Muscle of leg (tissue), 11 donors: ENCODE data around the gene BEST2. TPM values are rescaled to one million over a fixed set of nuclear protein-coding genes. Genes with fewer than 3 reads are reported as not detected.
A peak's percentile ranks its signal among the peaks of the same experiment; 100 is the strongest.

Experiments
- DNase-seq: peaks from one replicate; pipeline ENCODE4 v3.0.0; 2013
- H3K27ac ChIP-seq: one replicate; pipeline ENCODE4 v1.5.1; 2013; ENCODE audit warnings: mild to moderate bottlenecking, low read length, control low read depth
- H3K27me3 ChIP-seq: one replicate; pipeline ENCODE4 v1.6.1; 2013; ENCODE audit warnings: low read length; ENCODE audit not compliant: control insufficient read depth, insufficient read depth
- H3K36me3 ChIP-seq: one replicate; pipeline ENCODE4 v1.6.1; 2013; ENCODE audit warnings: low read length; ENCODE audit not compliant: control insufficient read depth, insufficient read depth
- H3K4me1 ChIP-seq: one replicate; pipeline ENCODE4 v1.6.1; 2013; ENCODE audit warnings: low read length; ENCODE audit not compliant: control insufficient read depth, insufficient read depth
- H3K4me3 ChIP-seq: one replicate; pipeline ENCODE4 v1.5.1; 2013; ENCODE audit warnings: low read length, control low read depth
- H3K9me3 ChIP-seq: replicated peaks from 2 replicates; pipeline ENCODE4 v1.6.1; 2013; ENCODE audit warnings: low read depth, low read length; ENCODE audit not compliant: control insufficient read depth
- WGBS: methylation state at CpG from one replicate; pipeline ENCODE4 v1.1.5; 2013; ENCODE audit warnings: missing lambda C conversion rate; ENCODE audit not compliant: insufficient coverage; 5-methylcytosine and 5-hydroxymethylcytosine counted together
- polyA plus RNA-seq, 8 donors: library from polyadenylated mRNA; unstranded; fragments of 120-200 nt; gene quantifications; one replicate each; pipeline versions ENCODE4 v1.2.1 to v1.2.3, GENCODE V29; 2013; ENCODE audit warnings: inconsistent platforms in 1 of 8, low replicate concordance in 1 of 8; ENCODE audit not compliant: insufficient read length in 8 of 8, insufficient read depth in 1 of 8
- total RNA-seq: library from RNA; stranded (reverse); fragments of 120-200 nt; gene quantifications from one replicate; pipeline ENCODE4 v1.2.4, GENCODE V29; 2013

Gene BEST2
- total and polyA plus RNA-seq, 9 donors: 0.13 to 0.16 TPM; not detected in 7

DNA sequence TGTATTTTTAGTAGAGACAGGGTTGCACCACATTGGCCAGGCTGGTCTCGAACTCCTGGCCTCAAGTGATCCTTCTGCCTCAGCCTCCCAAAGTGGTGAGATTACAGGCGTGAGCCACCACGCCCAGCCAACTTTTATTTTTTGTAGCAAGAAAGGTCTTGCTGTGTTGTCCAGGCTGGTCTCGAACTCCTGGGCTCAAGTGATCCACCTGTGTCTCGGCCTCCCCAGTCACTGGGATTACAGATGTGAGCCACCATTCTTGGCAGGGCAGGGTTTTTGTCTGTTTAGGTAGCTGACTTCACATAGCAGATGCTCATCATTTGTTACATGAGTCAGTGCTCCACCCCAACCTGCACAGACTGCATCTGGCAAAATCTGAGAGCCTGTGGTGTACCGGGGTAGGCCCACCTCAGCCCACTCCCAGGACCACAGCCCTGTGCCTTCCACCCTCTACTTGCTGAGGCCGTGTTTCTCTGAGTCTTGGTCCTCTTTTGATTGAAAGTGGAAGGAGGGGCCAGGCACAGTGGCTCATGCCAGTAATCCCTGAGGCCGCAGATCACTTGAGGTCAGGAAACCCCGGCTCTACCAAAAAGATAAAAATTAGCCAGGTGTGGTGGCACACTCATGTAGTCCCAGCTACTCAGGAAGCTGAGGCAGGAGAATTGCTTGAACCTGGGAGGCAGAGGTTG, 23.7 kb upstream of the BEST2 start:
- Histone ChIP-seq H3K27ac (no peak overlapping the region), H3K4me3 (no peak overlapping the region), H3K36me3 (peaks cover 40% of the 10 kb centered on the region), H3K4me1 (peaks cover 22% of the 10 kb centered on the region), H3K9me3 (no peaks in the 10 kb centered on the region), H3K27me3 (no peaks in the 10 kb centered on the region)
- DNase-seq: no peak
- WGBS: 93% methylated on average over 7 of the region's 9 CpGs

DNA sequence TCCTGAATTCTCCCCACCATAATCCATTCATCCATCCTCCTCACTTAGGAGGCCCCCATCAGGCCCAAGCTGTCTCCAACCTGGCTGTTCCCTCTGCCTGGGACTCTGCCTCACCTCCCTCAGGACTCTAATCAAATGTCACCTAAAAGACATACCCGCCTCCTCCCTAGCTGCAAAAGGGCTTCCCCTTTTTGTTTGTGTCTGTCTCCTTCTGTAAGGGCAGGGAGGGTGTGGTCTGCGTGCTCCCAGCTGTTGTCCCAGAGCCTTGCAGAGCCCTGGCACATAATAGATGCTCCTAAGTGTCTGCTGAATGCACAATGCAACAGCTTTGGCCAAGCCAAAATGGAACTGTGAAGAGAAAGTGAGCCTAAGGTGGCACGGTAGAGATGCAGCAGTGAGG, 21.5 kb upstream of the BEST2 start:
- no peak for DNase-seq
- peaks cover 18% of the 10 kb centered on the region for H3K4me1 ChIP-seq
- no peak overlapping the region for H3K4me3 ChIP-seq
- H3K27me3 ChIP-seq: no peaks in the 10 kb centered on the region
- peaks cover 40% of the 10 kb centered on the region for H3K36me3 ChIP-seq
- H3K27ac ChIP-seq: no peak overlapping the region
- WGBS: 80% methylated on average over 2 of the region's 3 CpGs
- H3K9me3 ChIP-seq: no peaks in the 10 kb centered on the region

DNA sequence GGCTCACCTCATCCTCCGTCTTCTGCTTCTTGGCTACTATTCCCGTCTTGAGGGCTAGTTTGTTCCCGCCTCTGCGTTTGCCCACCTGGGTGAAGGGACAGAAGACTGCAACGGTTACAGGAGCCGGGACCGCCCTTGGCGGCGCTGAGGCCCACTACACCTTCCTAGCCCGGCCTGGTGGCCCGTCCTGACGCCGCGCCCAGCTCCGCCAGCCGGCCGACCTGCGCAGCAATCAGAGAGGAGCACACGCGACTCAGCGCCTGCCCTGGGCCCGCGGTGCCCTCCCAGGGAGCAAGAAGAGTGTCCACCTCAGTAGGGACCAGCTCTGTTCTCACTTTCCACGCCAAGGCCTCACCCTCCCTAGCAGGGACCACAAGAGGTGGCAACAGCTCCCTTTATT, 20.3 kb upstream of the BEST2 start:
- Histone ChIP-seq H3K4me3 (no peak overlapping the region), H3K27me3 (no peaks in the 10 kb centered on the region), H3K4me1 (peaks cover 20% of the 10 kb centered on the region), H3K9me3 (no peaks in the 10 kb centered on the region), H3K27ac (no peak overlapping the region), H3K36me3 (peaks cover 40% of the 10 kb centered on the region)
- WGBS: 91% methylated on average over 23 of the region's 24 CpGs
- no peak for DNase-seq

DNA sequence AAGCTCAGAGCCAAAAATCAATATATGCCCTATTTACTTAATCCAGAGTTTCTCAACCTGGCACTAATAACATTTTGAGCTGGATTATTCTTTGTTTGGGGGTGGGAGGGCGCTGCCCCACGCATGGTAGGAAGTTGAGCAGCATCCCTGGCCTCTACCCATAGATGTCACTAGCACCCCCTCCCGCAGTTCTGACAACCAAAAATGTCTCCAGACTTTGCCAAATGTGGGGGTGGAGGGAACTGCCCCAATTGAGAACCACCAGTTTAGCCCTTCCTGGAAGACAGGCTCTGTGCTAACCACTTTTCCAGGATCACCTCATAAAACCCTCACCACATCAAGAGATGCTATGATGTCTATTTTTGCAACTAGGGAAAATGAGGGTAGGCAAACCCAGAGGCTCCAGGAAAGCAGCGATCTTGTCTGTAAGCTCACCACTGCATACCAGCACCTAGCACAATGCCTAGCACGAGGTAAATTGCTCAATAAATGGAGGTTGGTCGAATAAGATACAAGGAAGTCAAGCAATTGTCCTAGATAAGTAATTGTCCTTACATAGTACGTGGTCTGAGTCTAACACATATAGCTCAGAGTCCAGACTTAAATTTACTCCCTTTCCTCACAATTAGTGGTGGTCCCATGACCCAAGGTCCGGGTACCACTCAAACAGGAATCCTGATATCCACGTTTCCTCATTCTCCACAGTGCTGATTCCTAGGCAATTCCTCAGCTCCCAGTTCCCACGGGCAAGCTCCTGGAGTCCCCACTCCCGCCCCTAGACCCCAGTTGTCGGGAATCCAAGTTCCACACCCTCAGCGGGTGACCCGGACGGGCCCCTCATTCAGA, 18.0 kb upstream of the BEST2 start:
- no peaks in the 10 kb centered on the region for H3K27me3 ChIP-seq
- 0% methylated on average over 8 of the region's 15 CpGs for WGBS
- H3K9me3 ChIP-seq: no peaks in the 10 kb centered on the region
- DNase-seq: peak; percentile 51
- H3K27ac ChIP-seq: peak overlapping the region; percentile 62
- peak overlapping the region; percentile 55 for H3K4me3 ChIP-seq
- peaks cover 36% of the 10 kb centered on the region for H3K36me3 ChIP-seq
- H3K4me1 ChIP-seq: peaks cover 36% of the 10 kb centered on the region

DNA sequence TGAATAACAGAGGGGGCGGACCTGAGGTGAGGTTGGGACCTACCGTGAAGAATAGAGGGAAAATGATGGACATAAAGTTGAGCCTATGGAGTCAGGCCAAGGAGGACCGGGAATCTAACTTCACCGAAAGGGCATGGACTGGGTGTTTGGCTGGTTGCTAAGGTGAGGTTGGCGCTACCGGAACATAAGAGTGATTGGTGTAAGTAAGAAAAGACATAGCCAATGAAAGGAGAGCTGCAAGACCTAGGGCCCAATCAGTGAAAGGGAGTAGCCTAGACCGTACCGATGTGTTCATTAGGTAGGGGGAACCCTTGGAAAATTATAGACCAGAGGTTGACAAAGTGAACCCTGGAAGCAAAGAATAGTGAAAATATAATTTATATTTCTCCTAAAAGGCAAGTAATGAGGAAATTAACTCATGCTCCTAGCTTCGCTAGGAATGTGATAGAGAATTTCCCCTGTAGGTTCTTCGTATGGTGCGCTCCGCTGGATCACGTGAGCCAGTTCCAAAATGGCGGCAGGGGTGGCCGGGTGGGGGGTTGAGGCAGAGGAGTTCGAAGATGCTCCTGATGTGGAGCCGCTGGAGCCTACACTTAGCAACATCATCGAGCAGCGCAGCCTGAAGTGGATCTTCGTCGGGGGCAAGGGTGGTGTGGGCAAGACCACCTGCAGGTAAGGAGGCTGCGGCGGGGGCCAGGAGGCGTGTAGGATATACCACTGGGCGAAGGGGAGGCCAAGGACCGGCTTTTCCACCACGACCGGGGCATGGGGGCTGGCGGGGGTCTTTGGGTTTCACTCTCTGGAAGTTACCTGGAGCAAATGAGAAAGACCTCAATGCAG, 14.4 kb upstream of the BEST2 start, which contains the start of gene GET3:
Gene GET3, plus strand, starts transcription at position 503 of the 840 bp plus-strand sequence. Its CDS starts 9 bp downstream, at position 512.
- Histone ChIP-seq H3K27ac (peak within 1 kb of the TSS; percentile 93), H3K36me3 (peaks cover 30% of the 10 kb centered on the region), H3K4me3 (peak within 1 kb of the TSS; percentile 93), H3K9me3 (no peaks in the 10 kb centered on the region), H3K27me3 (no peaks in the 10 kb centered on the region), H3K4me1 (peaks cover 35% of the 10 kb centered on the region)
- WGBS: under 1% methylated on average over 27 of the region's 29 CpGs
- DNase-seq: peak; percentile 99

GRCh38 chr19:12737835-12738351, 13.7 kb upstream of the BEST2 start:
- 4% methylated on average over 11 of the region's 13 CpGs for WGBS
- H3K9me3 ChIP-seq: no peaks in the 10 kb centered on the region
- no peak for DNase-seq
- H3K4me3 ChIP-seq: peak overlapping the region; percentile 93
- peaks cover 31% of the 10 kb centered on the region for H3K36me3 ChIP-seq
- H3K4me1 ChIP-seq: peaks cover 29% of the 10 kb centered on the region
- no peak overlapping the region for H3K27ac ChIP-seq
- no peaks in the 10 kb centered on the region for H3K27me3 ChIP-seq

DNA sequence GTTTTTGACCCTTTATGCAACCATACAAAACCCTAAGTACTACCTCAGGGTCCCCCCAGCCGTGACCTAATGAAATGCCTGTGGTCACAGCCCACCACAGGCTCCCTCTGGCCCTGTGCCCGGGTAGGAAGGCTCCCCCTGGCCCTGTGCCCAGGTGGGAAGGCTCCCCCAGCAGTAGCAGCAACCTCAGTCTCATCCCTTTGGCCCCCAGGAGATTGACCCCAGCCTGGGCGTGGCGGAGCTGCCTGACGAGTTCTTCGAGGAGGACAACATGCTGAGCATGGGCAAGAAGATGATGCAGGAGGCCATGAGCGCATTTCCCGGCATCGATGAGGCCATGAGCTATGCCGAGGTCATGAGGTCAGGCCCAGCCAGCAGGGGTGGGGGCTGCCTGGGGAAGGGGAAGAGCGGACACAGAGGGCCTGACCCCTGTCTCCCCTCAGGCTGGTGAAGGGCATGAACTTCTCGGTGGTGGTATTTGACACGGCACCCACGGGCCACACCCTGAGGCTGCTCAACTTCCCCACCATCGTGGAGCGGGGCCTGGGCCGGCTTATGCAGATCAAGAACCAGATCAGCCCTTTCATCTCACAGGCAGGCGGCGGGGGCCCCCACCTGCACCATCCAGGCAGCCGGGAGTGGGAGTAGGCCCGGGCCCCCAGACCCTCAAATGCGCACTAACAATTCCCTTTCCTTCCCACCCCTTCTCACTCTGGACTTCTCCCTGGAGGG, 6.3 kb upstream of the BEST2 start:
- 78% methylated on average over 17 of the region's 22 CpGs for WGBS
- Histone ChIP-seq H3K27me3 (peaks cover 3% of the 10 kb centered on the region), H3K4me3 (no peak overlapping the region), H3K27ac (no peak overlapping the region), H3K4me1 (peaks cover 3% of the 10 kb centered on the region), H3K9me3 (peaks cover 11% of the 10 kb centered on the region), H3K36me3 (peaks cover 51% of the 10 kb centered on the region)
- no peak for DNase-seq

DNA sequence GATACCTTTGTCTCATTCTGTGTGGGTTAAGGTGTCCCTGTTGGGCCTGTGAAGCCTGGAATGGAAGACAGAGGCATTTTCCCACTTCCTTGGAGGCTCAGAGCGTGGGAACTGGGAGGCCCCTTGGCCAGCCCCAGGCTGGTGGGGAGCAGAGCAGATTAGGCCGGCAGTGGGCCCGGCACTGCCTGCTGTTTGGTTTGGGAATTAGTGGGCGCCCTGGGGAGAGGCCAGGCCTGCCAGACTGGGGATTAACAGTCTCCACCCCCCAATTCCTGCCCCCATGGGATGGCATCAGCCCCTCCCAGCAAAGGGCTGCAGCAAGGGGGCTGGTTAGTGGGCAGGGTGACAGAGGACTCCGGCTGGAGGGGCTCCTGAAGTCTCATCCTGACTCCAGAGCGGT, 3.1 kb upstream of the BEST2 start:
- Histone ChIP-seq H3K4me1 (peaks cover 5% of the 10 kb centered on the region), H3K36me3 (peaks cover 40% of the 10 kb centered on the region), H3K27ac (no peak overlapping the region), H3K27me3 (peaks cover 21% of the 10 kb centered on the region), H3K9me3 (peaks cover 11% of the 10 kb centered on the region), H3K4me3 (no peak overlapping the region)
- no peak for DNase-seq
- WGBS: 71% methylated on average over 1 of the region's 6 CpGs

- WGBS: 32% methylated on average over 18 of the region's 24 CpGs
- H3K9me3 ChIP-seq: peaks cover 11% of the 10 kb centered on the region
- DNase-seq: peak; percentile 25
- H3K4me3 ChIP-seq: no peak overlapping the region
- H3K36me3 ChIP-seq: peaks cover 34% of the 10 kb centered on the region
- H3K4me1 ChIP-seq: peaks cover 5% of the 10 kb centered on the region
- peaks cover 24% of the 10 kb centered on the region for H3K27me3 ChIP-seq
- H3K27ac ChIP-seq: no peak overlapping the region
These were observed 1.6 kb upstream of the BEST2 start for GRCh38 chr19:12749938-12750521.
